LNCaP clone FGC (cell line): ENCODE data around the gene GALNT9.

Experiments
- DNase-seq: peaks from one replicate; pipeline ENCODE4 v3.0.0-alpha.2; 2011; ENCODE audit warnings: low read depth
- H3K4me3 ChIP-seq: 2 replicates; pipeline ENCODE4 v1.5.1; 2011; ENCODE audit warnings: mild to moderate bottlenecking, low read depth, low read length, control low read depth
- TF ChIP-seq, protein P1 (sequence below): IDR thresholded peaks from 2 replicates; pipeline ENCODE4 v1.5.1; 2012; ENCODE audit warnings: mild to moderate bottlenecking; ENCODE audit not compliant: control insufficient read depth, insufficient read depth; ENCODE audit errors: extremely low read depth

Gene GALNT9

GRCh38 chr12:132236129-132236929, 93.1 kb downstream of the GALNT9 start:
- no peak for DNase-seq
- no peak overlapping the region for H3K4me3 ChIP-seq
- TF ChIP-seq, protein P1, sequence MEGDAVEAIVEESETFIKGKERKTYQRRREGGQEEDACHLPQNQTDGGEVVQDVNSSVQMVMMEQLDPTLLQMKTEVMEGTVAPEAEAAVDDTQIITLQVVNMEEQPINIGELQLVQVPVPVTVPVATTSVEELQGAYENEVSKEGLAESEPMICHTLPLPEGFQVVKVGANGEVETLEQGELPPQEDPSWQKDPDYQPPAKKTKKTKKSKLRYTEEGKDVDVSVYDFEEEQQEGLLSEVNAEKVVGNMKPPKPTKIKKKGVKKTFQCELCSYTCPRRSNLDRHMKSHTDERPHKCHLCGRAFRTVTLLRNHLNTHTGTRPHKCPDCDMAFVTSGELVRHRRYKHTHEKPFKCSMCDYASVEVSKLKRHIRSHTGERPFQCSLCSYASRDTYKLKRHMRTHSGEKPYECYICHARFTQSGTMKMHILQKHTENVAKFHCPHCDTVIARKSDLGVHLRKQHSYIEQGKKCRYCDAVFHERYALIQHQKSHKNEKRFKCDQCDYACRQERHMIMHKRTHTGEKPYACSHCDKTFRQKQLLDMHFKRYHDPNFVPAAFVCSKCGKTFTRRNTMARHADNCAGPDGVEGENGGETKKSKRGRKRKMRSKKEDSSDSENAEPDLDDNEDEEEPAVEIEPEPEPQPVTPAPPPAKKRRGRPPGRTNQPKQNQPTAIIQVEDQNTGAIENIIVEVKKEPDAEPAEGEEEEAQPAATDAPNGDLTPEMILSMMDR: no peak

DNA sequence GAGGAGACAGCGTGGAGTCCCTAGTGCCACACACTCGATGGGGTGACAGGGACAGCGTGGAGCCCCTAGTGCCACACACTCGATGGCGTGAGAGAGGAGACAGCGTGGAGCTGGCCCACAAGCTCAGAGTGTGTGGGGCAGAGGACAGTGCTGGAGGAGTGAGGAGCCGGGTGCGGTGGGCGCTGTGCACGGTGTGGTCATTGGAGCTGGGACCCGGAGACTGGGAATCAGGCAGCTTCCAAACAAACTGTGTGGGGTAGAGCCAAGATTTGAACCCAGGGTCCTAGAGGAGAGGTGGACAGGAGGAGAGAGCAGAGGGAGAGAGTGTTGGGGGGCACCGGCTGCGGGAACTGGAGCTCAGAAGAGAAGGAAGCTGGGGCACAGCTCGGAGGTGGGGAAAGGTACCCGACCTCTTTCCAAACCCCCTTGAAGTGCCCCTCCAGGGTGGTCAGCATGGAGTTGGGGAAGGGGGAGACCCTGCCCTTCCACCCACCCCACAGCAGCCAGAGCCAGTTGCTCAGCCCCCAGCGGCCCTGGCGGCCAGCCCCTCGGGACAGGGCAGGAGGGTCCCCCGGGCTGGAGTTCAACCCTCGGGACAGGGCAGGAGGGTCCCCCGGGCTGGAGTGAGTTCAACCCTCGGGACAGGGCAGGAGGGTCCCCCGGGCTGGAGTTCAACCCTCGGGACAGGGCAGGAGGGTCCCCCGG, 94.1 kb downstream of the GALNT9 start:
- no peak for DNase-seq
- TF ChIP-seq, protein P1: no peak
- H3K4me3 ChIP-seq: no peak overlapping the region

- no peak overlapping the region for H3K4me3 ChIP-seq
- DNase-seq: no peak
- TF ChIP-seq, protein P1: no peak
Observed at GRCh38 chr12:132230381-132230780, 99.0 kb downstream of the GALNT9 start.

DNA sequence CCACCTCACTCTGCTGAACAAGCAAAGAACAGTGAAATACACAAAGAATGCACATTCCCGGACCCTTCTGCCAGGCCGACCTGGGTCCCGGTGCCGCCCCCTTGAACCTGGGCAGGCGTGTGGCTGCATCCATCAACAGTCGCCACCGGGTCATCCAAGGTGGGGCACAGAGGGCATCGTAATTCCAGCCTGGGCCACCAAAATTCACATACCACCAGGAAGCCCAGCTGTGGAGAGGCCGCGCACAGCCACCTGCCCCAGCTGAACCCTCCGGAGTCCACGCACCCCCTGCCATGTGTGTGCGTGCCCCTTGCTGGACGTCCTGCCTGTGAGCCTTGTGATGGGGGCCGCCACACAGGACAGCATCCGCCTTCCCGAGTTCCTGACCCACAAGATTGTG, 99.5 kb downstream of the GALNT9 start:
- TF ChIP-seq, protein P1: no peak
- H3K4me3 ChIP-seq: no peak overlapping the region
- DNase-seq: no peak

DNA sequence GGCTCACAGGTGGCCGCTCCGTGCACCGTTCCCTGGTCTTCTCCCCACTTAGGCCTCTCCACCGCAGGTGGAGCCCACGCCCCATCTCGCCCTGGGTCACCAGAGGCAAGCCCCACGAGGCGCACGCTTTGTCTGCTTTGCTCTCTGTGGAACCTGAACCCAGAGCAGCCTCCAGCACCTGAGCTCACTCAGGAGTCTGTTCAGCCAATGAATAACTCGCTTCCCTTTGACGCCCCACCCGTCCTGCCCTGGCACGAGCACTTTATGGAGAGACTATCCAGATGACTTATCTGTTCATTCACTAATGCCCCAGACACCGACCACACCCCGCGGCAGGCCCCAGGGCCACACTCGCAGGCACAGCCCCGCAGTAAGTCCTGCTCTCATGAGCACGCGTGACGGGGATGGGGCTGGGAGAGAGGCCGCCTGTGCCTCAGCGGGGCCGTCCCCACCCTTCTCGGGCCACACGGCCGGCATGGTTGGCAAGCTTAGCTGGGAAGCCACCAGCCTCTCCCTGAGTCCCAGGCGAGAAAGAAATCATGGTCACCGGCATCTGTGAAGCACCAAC, 100.1 kb downstream of the GALNT9 start:
- TF ChIP-seq, protein P1: no peak

GRCh38 chr12:132228476-132229192, 100.8 kb downstream of the GALNT9 start:
- H3K4me3 ChIP-seq: no peak overlapping the region
- DNase-seq: no peak
- TF ChIP-seq, protein P1: no peak

More for the DNA sequence above, 100.1 kb downstream of the GALNT9 start:
- no peak overlapping the region for H3K4me3 ChIP-seq
- no peak for DNase-seq
